SK-N-SH (cell line): ENCODE results near the gene TMEM89.

Source experiments
- EZH2phosphoT487 ChIP-seq: fragments of 200-600 bp; sonication (generic); IDR thresholded peaks from 2 replicates; pipeline ENCODE4 v1.6.1; 2017; ENCODE audit warnings: low read depth, mixed run types, mild to moderate bottlenecking, antibody characterized with exemption, moderate library complexity, borderline replicate concordance
- MAX ChIP-seq: IDR thresholded peaks from 2 replicates; pipeline ENCODE4 v1.4.0; 2012; ENCODE audit warnings: low read depth
- MXI1 ChIP-seq: IDR thresholded peaks from 2 replicates; pipeline ENCODE4 v1.6.1; 2012; ENCODE audit warnings: mild to moderate bottlenecking, low read depth, low read length, improper control_type of control experiment
- RFX5 ChIP-seq: IDR thresholded peaks from 2 replicates; pipeline ENCODE4 v1.6.1; 2012; ENCODE audit warnings: mild to moderate bottlenecking, improper control_type of control experiment, low read length
- SIN3A ChIP-seq: IDR thresholded peaks from 2 replicates; pipeline ENCODE4 v1.6.1; 2012; ENCODE audit warnings: low read depth, mild to moderate bottlenecking, low read length, moderate library complexity, borderline replicate concordance
- SMC3 ChIP-seq: IDR thresholded peaks from 2 replicates; pipeline ENCODE4 v1.6.1; 2012; ENCODE audit warnings: low read depth, low read length, improper control_type of control experiment
- TAF1 ChIP-seq: IDR thresholded peaks from 2 replicates; pipeline ENCODE4 v1.6.1; 2012; ENCODE audit warnings: low read depth, mild to moderate bottlenecking, low read length, moderate library complexity, borderline replicate concordance
- TCF12 ChIP-seq: IDR thresholded peaks from 2 replicates; pipeline ENCODE4 v1.4.0; 2012
- TF ChIP-seq, protein P1 (sequence below): fragments of 200-600 bp; sonication (generic); IDR thresholded peaks from 2 replicates; pipeline ENCODE4 v1.6.1; 2017; ENCODE audit warnings: antibody characterized with exemption, mild to moderate bottlenecking, moderate library complexity
- TF ChIP-seq, protein P2 (sequence below): fragments of 150-350 bp; IDR thresholded peaks from 2 replicates; pipeline ENCODE4 v1.6.1; 2017; ENCODE audit warnings: antibody characterized with exemption, low read length, low read depth, borderline replicate concordance

GRCh38 chr3:48630833-48631232 is 9.3 kb upstream of the TMEM89 start:
- TF ChIP-seq SIN3A (no peak), EZH2phosphoT487 (no peak), TCF12 (no peak), SMC3 (no peak), RFX5 (no peak), TAF1 (no peak), MXI1 (no peak), MAX (no peak)
- TF ChIP-seq, protein P1, sequence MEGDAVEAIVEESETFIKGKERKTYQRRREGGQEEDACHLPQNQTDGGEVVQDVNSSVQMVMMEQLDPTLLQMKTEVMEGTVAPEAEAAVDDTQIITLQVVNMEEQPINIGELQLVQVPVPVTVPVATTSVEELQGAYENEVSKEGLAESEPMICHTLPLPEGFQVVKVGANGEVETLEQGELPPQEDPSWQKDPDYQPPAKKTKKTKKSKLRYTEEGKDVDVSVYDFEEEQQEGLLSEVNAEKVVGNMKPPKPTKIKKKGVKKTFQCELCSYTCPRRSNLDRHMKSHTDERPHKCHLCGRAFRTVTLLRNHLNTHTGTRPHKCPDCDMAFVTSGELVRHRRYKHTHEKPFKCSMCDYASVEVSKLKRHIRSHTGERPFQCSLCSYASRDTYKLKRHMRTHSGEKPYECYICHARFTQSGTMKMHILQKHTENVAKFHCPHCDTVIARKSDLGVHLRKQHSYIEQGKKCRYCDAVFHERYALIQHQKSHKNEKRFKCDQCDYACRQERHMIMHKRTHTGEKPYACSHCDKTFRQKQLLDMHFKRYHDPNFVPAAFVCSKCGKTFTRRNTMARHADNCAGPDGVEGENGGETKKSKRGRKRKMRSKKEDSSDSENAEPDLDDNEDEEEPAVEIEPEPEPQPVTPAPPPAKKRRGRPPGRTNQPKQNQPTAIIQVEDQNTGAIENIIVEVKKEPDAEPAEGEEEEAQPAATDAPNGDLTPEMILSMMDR = no peak
- TF ChIP-seq, protein P2, sequence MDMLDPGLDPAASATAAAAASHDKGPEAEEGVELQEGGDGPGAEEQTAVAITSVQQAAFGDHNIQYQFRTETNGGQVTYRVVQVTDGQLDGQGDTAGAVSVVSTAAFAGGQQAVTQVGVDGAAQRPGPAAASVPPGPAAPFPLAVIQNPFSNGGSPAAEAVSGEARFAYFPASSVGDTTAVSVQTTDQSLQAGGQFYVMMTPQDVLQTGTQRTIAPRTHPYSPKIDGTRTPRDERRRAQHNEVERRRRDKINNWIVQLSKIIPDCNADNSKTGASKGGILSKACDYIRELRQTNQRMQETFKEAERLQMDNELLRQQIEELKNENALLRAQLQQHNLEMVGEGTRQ = no peak
